Measurements from ENCODE around the gene CLEC4G.
A peak's percentile ranks its signal among the peaks of the same experiment; 100 is the strongest.

Gene CLEC4G

DNA sequence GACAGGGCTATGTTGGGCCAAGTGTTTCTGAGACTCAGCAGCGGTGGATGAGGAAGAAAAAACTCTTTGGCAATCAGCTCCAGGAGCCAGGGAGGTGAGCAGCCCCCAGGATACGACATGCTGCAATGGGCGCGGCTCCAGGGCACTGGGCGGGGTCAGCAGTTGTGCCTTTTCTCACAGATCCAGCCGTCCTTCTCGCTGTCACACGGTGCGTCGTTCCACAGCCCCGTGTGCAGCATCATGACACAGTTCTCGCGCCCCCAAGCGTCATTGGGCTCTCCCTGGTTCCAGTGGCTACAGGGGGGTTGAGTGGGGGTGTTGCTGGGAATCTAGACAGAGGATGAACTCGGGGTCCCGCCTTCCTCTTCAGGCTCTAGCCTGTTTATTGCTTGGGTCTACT lies 2.7 kb downstream of the CLEC4G start:
- no peak for DNase-seq (ENCODE audit: low read depth, low spot score)

DNA sequence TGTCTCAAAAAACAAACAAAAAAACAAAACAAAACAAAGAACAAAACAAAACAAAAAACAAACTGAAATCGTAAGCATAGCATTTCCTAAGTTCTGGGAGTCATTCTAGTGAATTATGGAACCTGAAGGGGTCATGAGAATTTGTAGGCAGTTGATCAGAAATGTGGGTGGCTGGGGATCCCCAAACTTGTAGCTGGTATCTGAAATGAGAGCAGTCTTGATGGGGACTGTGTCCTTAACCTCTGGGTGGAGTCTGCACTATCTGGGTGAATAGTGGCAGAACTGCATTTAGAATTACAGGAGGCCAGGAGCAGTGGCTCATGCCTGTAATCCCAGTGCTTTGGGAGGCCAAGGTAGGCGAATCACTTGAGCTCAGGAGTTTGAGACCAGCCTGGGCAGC lies 6.1 kb downstream of the CLEC4G start:
- no peak for DNase-seq (ENCODE audit: low read depth, low spot score)

DNA sequence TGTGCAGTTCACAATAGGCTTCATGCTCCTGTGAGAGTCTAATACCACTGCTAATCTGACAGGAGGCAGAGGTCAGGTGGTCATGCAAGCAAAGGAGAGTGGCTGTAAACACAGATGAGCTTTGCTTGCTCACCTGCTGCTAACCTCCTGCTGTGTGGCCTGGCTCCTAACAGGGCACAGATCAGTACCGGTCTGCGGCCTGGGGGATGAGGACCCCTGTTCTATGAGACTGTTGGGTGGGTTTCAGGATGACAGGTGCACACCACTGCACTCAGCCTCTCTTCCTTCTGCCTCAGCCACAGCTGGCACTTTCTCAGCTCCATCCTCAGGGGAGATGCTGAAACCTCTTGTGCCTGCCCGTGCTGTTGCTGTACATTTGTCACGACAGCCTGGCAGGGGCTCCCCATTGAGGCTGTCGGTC lies 9.7 kb downstream of the CLEC4G start:
- DNase-seq (ENCODE audit: low read depth, low spot score) = no peak

DNA sequence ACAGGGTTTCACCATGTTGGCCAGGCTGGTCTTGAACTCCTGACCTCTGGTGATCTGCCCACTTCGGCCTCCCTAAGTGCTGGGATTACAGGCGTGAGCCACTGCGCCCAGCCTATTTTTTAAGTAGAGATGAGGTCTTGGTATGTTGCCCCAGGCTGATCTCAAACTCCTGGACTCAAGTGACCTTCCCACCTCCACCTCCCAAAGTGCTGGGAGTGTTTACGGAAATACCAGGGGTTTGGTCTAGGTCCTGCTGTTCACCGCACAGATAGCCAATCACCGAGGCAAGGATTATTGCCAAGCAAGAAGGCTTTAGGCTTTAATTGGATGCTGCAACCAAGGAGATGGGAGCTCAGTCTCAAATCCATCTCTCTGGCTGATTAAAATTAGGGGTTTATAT lies 11.6 kb downstream of the CLEC4G start:
- DNase-seq (ENCODE audit: low read depth, low spot score) = no peak

DNA sequence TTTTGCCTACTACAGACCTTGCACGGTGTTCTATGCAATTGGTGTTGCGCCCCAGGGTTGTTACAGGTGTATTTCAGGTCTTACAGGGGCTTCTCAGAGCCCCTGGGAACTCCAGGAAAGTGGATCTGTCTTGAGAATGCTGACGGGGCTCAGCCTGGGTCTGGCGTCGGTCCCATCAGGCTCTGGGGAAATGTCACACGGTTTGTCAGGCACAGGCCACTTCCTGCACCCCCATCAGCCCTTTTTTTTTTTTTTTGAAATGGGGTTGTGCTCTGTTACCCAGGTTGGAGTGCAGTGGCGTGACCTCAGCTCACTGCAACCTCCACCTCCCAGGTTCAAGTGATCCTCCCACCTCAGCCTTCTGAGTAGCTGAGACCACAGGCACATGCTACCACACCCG lies 13.2 kb downstream of the CLEC4G start:
- DNase-seq (ENCODE audit: low read depth, low spot score) = no peak

DNA sequence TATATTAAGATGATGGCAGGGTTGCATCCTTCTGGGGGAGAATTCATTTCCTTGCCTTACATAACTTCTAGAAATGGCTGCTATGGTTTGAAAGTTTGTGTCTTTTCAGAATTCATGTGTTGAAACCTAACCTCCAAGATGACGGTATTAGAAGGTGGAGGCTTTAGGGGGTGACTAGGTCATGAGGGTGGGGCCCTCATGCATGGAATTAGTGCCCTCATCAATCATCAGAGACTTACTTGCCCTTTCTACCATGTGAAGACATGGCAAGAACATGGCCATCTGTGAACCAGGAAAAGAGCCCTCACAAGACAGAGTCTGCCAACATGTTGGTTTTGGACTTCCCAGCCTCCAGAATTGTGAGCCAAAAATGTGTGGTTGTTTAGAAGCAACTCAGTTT lies 15.1 kb downstream of the CLEC4G start:
- no peak for DNase-seq (ENCODE audit: low read depth, low spot score)

DNA sequence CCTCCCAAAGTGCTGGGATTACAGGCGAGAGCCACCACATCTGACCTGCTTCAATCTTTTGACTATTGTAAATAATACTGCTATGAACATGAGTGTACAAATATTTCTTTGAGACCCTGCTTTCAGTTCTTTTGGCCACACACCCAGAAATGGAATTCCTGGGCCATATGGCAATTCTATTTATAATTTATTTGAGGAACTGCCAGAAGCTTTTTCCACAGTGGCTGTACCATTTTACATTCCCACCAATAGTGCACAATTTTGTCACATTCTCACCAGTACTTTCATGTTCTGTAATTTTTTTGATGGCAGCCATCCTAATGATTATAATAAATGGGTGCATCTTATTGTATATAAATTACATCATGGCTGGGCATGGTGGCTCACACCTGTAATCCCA lies 16.2 kb downstream of the CLEC4G start:
- no peak for DNase-seq (ENCODE audit: low read depth, low spot score)

DNA sequence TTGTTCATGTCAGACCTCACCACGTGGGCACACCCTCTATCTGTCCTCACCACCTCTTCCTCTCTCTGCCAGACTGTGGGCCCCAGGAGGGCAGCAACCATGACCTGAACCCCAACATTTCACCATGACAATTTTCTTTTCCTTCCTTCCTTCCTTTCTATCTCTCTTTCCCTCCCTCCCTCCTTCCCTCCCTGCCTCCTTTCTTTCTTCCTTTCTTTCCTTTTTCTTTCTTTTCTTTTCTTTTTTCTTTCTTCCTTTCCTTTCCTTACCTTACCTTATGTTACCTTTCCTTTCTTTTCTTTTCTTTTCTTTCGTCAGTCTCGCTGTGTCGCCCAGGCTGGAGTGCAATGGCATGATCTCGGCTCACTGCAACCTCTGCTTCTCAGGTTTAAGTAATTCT lies 21.3 kb downstream of the CLEC4G start:
- no peak for DNase-seq (ENCODE audit: low read depth, low spot score)

DNA sequence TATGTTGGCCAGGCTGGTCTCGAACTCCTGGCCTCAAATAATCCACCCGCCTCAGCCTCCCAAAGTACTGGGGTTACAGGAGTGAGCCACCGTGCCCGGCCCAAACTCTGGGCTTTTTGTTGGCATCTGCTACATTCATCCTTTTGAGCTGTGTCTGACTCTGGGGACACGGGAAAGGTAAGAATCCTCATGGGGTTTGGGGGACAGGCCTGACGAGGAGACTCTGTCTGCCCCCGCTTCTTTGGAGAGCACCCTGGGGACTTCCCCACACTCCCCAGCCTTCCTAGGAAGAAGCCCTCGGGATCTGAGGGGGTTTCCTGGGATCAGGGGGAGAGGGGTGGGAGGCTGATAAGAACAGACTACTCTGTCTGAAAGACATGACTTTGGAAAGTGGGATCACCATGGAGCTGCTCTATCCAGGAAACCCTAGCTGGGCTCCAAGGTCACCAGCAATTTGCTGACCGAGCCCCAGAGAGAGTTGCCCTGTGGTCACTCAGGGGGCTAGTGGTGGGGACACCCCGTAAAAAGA lies 21.9 kb downstream of the CLEC4G start:
- DNase-seq (ENCODE audit: low read depth, low spot score) = no peak

DNA sequence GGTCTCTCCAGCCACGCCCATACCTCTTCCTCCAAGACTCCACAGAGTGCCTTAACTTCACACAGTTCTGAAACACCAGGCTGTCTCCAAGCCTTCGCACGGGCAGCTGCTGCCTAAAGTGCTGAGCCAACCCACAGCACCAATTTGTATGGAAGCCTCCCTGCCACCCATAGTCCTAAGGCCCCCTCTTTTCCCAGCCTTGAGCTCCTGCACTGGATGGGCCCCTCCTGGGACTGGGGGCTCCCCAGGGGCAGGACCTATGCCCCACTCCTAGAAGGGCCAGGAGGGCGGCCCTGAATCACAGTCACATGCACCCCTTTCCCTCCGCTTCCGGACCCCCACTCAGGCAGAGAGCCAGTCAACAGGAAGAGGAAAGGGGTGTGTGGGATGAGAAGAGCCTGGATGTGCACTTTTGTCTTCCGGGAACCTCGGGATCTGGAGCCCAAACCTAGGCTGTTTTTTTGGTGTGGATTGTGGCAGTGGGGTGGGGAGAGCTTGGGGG lies 24.9 kb downstream of the CLEC4G start:
- no peak for DNase-seq (ENCODE audit: low read depth, low spot score)

DNA sequence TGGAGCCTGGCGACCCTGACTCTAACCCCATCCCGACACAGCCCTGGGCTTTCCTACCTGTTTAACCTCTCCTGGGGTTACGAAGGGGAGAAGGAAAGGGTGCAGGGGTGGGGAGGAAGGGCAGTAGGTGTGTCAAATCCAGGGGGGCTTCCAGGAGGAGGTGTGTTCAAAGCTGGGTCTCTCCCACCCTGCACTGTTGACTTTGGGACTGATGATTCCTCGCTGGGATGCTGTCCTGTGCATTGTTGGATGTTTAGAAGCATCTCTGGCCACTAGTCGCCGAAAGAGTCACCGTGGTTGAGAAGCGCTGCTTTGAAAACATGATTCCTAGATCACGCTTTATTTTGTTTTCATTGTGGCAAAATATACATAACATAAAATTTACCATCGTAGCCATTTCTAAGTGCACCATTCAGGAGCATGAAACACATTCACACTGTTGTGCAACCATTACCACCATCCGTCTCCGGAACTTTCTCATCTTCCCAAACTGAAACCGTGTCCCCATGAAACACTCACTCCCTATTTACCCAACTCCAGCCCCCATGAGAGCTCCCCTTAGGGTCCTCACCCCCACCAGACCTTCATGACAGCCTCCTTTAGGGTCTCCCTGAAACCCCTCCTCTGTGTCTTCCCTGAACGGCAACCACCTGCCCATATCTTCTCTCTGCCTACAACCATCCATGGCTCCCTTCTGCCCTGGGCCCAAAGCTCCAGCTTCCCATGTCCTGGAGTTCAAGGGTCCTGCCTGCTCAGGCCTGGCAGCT lies 25.5 kb downstream of the CLEC4G start:
- DNase-seq (ENCODE audit: low read depth, low spot score) = no peak

DNA sequence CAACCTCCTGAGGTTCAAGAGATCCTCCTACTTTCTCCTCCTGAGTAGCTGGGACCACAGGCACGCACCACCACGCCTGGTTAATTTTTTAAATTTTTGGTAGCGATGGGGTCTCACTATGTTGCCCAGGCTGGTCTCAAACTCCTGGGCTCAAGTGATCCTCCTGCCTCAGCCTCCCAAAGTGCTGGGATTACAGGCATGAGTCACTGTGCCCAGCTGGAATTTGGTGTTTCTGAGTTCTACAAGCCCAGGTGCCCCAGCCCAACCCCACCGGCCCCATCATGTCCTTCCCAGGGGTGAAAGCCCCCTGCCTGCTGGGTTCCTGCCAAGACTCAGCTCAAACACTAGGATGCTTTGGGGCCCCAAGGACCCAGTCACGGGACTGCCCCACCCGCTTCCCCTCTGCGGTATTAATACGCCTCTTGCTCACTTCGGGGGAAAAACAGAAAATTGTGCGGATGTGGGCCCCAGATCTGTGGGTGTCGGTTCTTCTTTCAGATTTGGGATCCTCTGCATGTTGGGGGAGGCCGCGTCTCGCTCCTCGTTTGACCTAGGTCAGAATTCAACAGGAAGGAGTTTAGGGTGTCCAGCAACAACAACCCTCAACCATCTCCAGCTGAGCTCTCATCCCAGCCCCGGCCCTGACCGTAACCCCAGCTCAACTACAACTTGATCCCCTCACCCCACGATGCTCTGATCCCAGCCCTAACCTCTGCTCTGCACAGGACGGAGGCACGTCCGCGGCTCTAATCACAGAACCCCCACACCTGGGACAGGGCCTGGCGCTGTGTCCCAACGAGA lies 26.3 kb downstream of the CLEC4G start:
- peak; percentile 62 for DNase-seq (ENCODE audit: low read depth, low spot score)

DNA sequence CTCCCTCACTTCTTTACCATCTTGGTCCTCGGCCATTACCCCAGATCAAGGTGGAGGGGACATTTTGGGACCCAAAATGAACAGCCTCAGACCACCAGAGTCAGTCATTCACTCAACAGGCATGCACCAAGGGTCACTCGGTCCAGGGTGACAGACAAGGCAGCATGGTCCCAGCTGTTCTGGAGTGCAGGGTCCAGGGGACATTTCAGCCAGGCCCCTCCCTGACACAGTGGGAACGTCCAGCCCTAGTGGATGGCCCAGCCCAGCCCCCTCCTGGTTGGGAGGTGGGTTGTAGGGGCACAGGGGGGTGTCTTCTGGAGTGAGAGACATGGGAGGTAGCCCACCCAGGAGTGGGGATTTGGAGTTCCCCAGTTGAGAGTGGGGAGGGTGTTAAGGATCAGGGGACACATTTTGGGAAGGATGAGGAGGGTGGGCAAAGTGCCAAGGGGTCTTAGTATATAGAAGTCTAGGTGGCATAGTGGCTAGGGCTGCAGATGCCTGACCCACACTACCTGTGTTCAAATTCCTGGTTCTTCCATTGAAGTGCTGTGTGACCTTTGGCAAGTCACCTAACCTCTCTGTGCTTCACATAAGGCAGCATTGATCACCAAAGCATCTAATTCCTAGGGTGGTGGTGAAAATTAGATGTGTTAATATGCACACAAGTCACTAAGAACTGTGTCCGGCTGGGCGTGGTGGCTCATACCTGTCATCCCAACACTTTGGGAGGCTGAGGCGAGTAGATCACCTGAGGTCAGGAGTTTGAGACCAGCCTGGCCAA lies 27.4 kb downstream of the CLEC4G start:
- no peak for DNase-seq (ENCODE audit: low read depth, low spot score)

DNA sequence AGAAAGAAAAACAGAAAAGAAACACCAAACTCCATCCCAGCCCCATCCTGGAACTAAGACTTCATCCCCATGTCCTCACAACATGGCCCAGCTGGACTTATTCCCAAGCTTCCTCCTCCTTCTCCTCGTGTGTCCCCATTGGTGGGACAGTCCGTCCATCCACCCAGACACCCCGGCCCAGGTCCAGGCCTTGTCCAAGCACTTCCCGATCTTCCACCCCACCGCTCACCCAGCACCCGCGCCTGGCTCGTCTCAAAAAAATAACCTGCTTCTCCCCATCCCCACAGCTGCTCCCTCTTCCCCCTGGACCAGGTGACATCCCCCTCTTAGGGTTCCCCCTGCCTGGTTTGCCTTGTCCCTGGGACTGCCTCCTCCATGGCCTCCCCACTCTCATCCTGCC lies 28.6 kb downstream of the CLEC4G start:
- no peak for DNase-seq (ENCODE audit: low read depth, low spot score)

DNA sequence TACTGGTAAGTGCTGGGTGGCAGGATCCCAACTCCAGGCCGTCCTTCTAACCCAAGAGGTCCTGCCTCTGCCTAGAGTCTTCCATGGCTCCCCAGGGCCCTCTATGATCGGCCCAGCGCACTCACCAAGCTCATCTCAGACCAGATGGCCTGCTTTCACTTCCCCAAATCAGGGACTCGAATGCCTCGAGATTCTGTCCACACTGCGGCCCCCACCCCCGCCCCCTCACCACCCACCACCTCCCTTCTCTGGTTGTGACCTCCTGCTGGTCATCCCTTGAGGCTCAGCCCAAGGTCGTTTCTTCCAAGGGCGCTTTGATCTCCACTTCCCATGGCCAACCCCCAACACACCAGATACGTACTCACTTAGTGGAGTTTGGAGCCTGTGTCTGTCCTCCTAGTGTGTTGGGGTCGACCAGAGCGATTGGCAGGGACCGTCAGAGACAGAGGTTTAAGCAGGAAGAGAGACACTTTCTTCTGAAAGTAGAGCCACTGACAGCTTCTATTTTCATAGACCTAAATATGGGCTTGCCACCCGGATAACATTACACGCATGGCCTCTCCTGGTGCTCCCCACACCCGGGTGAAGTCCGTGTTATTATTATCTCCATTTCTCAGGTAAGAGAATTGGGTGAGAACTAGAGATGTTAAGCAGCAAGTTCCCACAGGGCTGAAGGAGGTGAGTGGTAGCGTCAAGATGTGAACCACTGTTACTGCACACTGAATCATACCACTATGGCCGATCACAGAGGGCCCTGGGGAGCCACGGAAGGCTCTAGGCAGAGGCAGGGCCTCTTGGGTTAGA lies 30.1 kb downstream of the CLEC4G start, which contains the start of gene FCER2:
TSS of gene FCER2 (minus strand) at position 478 of the 804 bp plus-strand sequence. CDS start 2,371 bp downstream, outside the sequence.
- DNase-seq (ENCODE audit: low read depth, low spot score) = no peak

DNA sequence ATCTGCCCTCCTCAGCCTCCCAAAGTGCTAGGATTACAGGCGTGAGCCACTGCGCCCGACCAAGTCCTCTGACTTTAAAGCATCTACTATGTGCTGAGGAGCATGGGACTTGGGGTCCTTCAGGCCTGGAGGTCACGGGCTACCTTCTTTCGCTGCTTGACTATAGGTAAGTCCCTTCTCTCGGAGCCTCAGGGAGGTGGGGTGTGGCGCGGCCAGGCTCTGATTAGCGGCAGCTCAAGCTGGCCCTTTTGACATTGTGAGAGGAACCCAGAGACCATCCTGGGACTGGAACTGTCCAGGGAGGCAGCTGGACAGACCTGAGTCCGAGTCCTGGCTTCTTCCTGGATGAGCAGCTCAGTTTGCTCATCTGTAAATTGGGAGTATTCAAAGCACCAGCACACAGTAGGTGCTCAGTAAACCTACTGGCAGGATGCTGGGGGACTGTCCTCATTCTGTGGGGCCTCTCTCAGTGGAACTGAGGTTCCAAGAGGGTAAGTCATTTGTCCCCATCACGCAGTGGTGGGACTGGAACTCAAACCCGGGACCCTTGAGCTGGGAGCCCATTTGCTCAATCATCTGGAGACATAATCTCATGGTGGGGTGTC lies 30.8 kb downstream of the CLEC4G start:
- no peak for DNase-seq (ENCODE audit: low read depth, low spot score)

DNA sequence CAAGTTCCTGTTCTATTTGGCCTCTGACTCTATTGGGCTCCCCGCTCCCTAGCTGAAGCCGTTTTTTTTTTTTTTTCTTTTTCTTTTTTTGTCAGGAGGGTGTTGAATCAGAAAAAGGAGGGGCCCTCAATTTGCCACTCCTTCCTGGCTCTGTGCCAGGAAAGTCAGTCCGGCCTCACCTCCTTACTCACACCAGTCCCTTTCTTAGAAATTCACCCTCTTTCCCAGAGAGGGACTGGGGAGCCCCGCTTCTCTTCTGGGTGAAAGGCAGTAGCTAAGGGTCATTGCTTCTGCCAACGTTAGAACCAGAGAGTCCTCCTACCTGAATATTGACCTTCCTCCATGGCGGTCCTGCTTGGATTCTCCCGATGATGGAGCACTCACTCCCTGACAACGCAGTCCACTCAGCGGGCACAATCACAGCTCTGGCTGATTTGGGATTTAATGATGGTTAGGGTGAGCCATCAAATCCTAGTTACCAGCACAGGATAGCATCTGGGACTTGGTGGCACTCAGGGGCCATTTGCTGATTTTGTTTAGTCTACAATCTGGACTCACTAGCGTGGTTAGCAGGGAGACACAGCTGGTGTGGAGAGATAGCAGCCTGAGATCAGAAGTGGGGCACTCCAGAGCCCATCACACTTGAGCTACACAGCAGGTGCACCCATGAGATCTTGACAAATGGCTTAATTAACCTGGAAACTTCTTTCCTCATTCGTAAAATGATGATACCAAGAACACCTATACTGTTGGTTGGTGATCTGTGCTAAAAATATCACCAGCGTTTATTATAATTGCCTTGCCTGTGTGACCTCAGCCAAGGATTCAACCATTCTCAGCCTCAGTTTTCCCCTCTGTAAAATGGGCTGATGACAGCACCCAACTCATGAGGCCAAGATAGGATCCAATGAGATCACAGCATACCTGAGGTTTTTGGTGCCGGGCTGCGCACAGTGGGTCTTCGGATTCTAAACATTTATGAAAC lies 32.2 kb downstream of the CLEC4G start:
- DNase-seq (ENCODE audit: low read depth, low spot score) = no peak

DNA sequence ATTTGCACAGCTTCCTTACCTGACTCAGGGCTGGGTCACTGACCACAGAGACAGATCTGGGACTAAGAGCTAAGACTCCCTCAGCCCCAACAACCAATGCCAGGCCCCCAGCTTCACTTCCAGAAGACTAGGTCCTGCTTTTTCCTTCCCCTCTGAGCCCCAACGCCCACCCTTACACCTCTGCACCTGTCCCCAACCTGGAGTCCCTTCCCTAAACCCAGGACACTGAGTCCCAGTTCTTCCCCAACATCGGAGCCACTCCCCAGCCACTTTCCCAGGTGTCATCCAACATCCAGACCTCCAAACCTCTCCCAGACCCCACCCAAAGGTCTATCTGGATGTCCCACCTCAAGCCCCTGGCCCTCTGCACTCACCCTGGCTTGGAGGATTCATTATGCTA lies 32.9 kb downstream of the CLEC4G start:
- DNase-seq (ENCODE audit: low read depth, low spot score) = no peak

DNA sequence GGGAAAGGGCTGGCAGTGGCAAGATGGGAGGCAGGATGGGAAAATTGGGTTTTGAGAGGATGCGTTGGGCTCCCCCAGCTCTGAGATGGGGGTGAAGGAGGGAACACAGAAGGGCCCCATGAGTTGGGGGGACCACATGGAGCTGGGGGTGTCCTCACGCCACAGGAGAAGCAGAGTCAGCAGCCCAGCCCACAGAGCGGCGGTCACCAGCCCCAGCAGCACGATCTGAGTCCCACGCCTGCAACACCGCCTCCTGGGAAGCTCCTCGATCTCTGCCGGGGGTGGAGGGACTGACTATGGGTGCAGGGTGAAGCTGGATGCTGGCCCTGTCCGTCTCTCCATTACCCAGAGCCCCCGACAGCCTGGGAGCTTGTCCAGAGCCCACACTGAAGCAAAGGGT lies 33.3 kb downstream of the CLEC4G start:
- DNase-seq (ENCODE audit: low read depth, low spot score) = no peak
